Kidney (tissue), 14 donors: Measurements from ENCODE around the gene MTHFS. TPM values are rescaled to one million over a fixed set of nuclear protein-coding genes. Genes with fewer than 3 reads are reported as not detected.

Source experiments
- DNase-seq, 5 donors: peaks; one replicate each; pipeline ENCODE4 v3.0.0-alpha.2; 2013 to 2020
- FAIRE-seq: peaks from 2 replicates; lab custom pipeline; 2012; peaks lifted over from hg19 to GRCh38; lab: Jason Lieb, UNC
- H3K27ac ChIP-seq, 2 donors: one replicate each; pipeline ENCODE4 v1.7.0; 2013; ENCODE audit warnings: low read depth in 2 of 2, low read length in 2 of 2, inconsistent platforms in 1 of 2
- H3K27me3 ChIP-seq: one replicate; pipeline ENCODE4 v1.7.1; 2013; ENCODE audit warnings: low read length, inconsistent platforms; ENCODE audit not compliant: control insufficient read depth, insufficient read depth
- H3K36me3 ChIP-seq, 3 donors: one replicate each; pipeline versions ENCODE4 v1.7.0 to v1.7.1; 2013; ENCODE audit warnings: low read length in 3 of 3, control low read depth in 1 of 3, inconsistent platforms in 1 of 3; ENCODE audit not compliant: insufficient read depth in 3 of 3, control insufficient read depth in 2 of 3
- H3K4me1 ChIP-seq, 3 donors: one replicate each; pipeline versions ENCODE4 v1.7.0 to v1.7.1; 2013; ENCODE audit warnings: low read length in 3 of 3, inconsistent platforms in 1 of 3, low read depth in 1 of 3; ENCODE audit not compliant: control insufficient read depth in 2 of 3, insufficient read depth in 2 of 3
- H3K4me3 ChIP-seq, 3 donors: one replicate each; pipeline versions ENCODE4 v1.7.0 to v1.8.1; 2013; ENCODE audit warnings: low read length in 3 of 3, control low read depth in 1 of 3, inconsistent platforms in 1 of 3
- H3K9ac ChIP-seq, 3 donors: one replicate each; pipeline versions ENCODE4 v1.7.0 to v1.7.1; 2013; ENCODE audit warnings: low read length in 3 of 3, control low read depth in 1 of 3, inconsistent platforms in 1 of 3
- H3K9me3 ChIP-seq, 3 donors: one replicate each; pipeline versions ENCODE4 v1.7.0 to v1.7.1; 2013; ENCODE audit warnings: low read length in 3 of 3, control low read depth in 1 of 3, inconsistent platforms in 1 of 3; ENCODE audit not compliant: control insufficient read depth in 2 of 3, insufficient read depth in 1 of 3
- intact Hi-C: fragments of 100-400 bp; cut with DNase I; formaldehyde crosslinking; loops from one replicate; pipeline ENCODE4 v1.11.1; 2022
- polyA plus RNA-seq: library from polyadenylated mRNA; stranded (reverse); fragments of 350-450 nt; fragmentation: Illumina TruSeq; extraction: RNeasy Lipid Tissue Mini Kit (QIAGEN cat#74804); gene quantifications from one replicate; pipeline ENCODE4 v1.2.3, GENCODE V29; 2014; ENCODE audit warnings: low read depth, low replicate concordance; ENCODE audit not compliant: insufficient read depth
- total RNA-seq: library from RNA; stranded (reverse); fragmentation: NEBNext Ultra II Directional; extraction: Animal tissue kit (Norgen Biotek cat#: 25700); gene quantifications from one replicate; pipeline ENCODE4 v1.2.1, GENCODE V29; 2021
- TF ChIP-seq, protein P1 (sequence below): IDR thresholded peaks from 3 replicates; pipeline ENCODE4 v1.5.1; 2012; ENCODE audit warnings: mild to moderate bottlenecking, moderate library complexity, borderline replicate concordance; ENCODE audit not compliant: insufficient read depth; ENCODE audit errors: extremely low read depth
- donor health status: control.
- donor health status: control.
- donor health status: control.
- donor health status: control.
- donor health status: control.
- donor health status: DM: yes; HTN: yes; CAD: no.
- donor health status: Normal renal cell carcinoma (clear cell type).

Gene MTHFS
- total and polyA plus RNA-seq, 2 donors from 2014 or later = 44.1 to 115 TPM

DNA sequence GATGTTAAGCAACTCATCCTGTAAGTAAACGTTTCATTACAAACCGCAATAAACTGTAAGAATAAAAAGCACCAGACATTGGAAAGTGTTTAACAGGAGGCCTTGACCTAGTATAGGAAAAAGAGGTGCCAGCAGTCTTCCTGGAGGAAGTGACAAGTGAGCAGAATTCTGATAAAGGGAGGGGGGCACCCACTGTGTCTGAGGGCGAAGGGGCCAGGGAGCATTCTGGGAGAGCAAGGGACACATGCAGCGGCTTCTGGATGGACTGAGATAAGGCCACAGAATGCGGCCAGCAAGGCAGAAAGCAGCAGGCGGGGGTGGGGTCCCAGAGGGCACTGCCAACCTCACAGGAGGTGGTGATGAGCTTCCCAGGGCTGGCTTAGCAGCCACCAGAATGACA lies 80.2 kb downstream of the MTHFS start:
- no peaks in the 10 kb centered on the region for H3K27me3 ChIP-seq
- FAIRE-seq = no peak
- intact Hi-C loops = no loop called here

DNA sequence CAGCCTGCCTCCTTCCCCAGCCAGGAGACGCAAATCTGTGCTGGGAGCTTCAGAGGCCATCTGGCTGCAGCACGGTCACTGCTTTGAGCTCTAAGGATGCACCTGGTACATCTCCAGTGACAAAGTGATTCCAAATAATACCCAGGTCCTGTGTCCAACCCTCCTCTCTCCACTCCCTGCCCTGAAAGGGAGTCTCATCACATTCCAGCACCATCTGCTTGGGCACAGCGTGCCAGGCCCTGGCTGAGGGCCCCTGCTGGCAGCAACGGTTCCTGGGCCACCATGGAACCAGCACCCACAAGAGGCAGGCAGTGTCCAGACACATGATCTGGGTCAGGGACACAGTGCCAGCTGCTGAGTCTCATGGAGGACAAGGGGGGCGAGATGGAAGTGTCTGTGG lies 81.3 kb downstream of the MTHFS start:
- H3K4me1 ChIP-seq = peaks cover 0 to 3% (median 0%) of the 10 kb centered on the region in 3 donors
- H3K9me3 ChIP-seq = peaks cover 0 to 2% (median 0%) of the 10 kb centered on the region in 3 donors
- no peak overlapping the region for H3K27ac ChIP-seq
- TF ChIP-seq, protein P1, sequence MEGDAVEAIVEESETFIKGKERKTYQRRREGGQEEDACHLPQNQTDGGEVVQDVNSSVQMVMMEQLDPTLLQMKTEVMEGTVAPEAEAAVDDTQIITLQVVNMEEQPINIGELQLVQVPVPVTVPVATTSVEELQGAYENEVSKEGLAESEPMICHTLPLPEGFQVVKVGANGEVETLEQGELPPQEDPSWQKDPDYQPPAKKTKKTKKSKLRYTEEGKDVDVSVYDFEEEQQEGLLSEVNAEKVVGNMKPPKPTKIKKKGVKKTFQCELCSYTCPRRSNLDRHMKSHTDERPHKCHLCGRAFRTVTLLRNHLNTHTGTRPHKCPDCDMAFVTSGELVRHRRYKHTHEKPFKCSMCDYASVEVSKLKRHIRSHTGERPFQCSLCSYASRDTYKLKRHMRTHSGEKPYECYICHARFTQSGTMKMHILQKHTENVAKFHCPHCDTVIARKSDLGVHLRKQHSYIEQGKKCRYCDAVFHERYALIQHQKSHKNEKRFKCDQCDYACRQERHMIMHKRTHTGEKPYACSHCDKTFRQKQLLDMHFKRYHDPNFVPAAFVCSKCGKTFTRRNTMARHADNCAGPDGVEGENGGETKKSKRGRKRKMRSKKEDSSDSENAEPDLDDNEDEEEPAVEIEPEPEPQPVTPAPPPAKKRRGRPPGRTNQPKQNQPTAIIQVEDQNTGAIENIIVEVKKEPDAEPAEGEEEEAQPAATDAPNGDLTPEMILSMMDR = no peak
- H3K36me3 ChIP-seq = no peaks in the 10 kb centered on the region
- H3K27me3 ChIP-seq = no peaks in the 10 kb centered on the region
- DNase-seq (no peak), FAIRE-seq (no peak)
- intact Hi-C loops = no loop called here
- no peak overlapping the region for H3K4me3 ChIP-seq
- H3K9ac ChIP-seq = no peak overlapping the region

More for the DNA sequence above, 80.2 kb downstream of the MTHFS start:
- no peak overlapping the region for H3K4me3 ChIP-seq
- no peak overlapping the region for H3K9ac ChIP-seq
- no peak for DNase-seq
- H3K4me1 ChIP-seq = peaks cover 0 to 3% (median 0%) of the 10 kb centered on the region in 3 donors
- TF ChIP-seq, protein P1 = no peak
- no peak overlapping the region for H3K27ac ChIP-seq
- peaks cover 0 to 2% (median 0%) of the 10 kb centered on the region in 3 donors for H3K9me3 ChIP-seq
- no peaks in the 10 kb centered on the region for H3K36me3 ChIP-seq

DNA sequence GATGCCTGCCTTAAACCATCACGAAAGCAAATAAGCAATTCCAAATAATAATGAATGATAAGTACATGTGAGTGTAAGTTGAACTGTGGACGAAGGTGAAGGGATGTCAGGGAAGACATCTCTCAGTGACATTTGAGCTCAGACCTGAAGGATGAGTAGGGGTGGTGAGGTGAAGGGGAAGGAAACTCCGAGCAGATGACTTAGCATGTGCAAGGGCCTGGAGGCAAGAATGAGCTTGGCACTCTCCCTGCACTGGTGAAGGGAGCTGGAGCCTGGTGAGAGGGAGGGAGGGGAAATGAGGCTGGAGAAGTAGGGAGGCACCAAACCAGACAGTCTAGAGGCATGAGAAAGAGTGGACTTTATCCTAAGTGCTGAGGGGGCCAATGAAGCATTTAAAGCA lies 84.3 kb downstream of the MTHFS start:
- FAIRE-seq = no peak

More for the DNA sequence above, 84.3 kb downstream of the MTHFS start:
- Histone ChIP-seq H3K27me3 (no peaks in the 10 kb centered on the region), H3K4me1 (peaks cover 0 to 3% (median 0%) of the 10 kb centered on the region in 3 donors), H3K9ac (no peak overlapping the region), H3K9me3 (no peaks in the 10 kb centered on the region), H3K4me3 (no peak overlapping the region), H3K36me3 (no peaks in the 10 kb centered on the region), H3K27ac (no peak overlapping the region)
- no peak for DNase-seq
- TF ChIP-seq, protein P1 = no peak
- intact Hi-C loops = no loop called here
